GM13976 (cell line): Measurements from ENCODE around the gene TTC7B.

Experiments used
- DNase-seq: peaks from one replicate; pipeline ENCODE4 v3.0.0; 2012; ENCODE audit warnings: low spot score
- CTCF ChIP-seq: IDR thresholded peaks from 2 replicates; pipeline ENCODE4 v1.5.1; 2012; ENCODE audit warnings: borderline replicate concordance, mild to moderate bottlenecking; ENCODE audit not compliant: insufficient read depth; ENCODE audit errors: extremely low read depth, missing control alignments, control extremely low read depth
- in situ Hi-C: fragments of 300-500 bp; cut with MboI; formaldehyde crosslinking; loops from one replicate; pipeline ENCODE4 v1.12.0; 2022; ENCODE audit warnings: low sequenced_read_pairs, mixed read lengths, inconsistent platforms; ENCODE audit not compliant: unreplicated experiment

Gene TTC7B

GRCh38 chr14:90760591-90761316 lies 55.5 kb downstream of the TTC7B start:
- in situ Hi-C loops = no loop called here
- TF ChIP-seq CTCF = peak; percentile 20
- DNase-seq = no peak

GRCh38 chr14:90760078-90760444 lies 56.2 kb downstream of the TTC7B start:
- in situ Hi-C loops = no loop called here
- no peak for TF ChIP-seq CTCF

GRCh38 chr14:90759370-90760077 lies 56.7 kb downstream of the TTC7B start:
- in situ Hi-C loops = no loop called here
- DNase-seq = peak; percentile 60

More at GRCh38 chr14:90760078-90760444, 56.2 kb downstream of the TTC7B start:
- no peak for DNase-seq

GRCh38 chr14:90758959-90759358 lies 57.3 kb downstream of the TTC7B start:
- DNase-seq = no peak
- TF ChIP-seq CTCF = no peak
- in situ Hi-C loops = no loop called here

More at GRCh38 chr14:90759370-90760077, 56.7 kb downstream of the TTC7B start:
- no peak for TF ChIP-seq CTCF

- in situ Hi-C loops = no loop called here
- peak; percentile 96 for TF ChIP-seq CTCF
- DNase-seq = peak; percentile 99
Measured at GRCh38 chr14:90758028-90758889, 58.0 kb downstream of the TTC7B start.

- in situ Hi-C loops = no loop called here
- no peak for DNase-seq
- TF ChIP-seq CTCF = no peak
Measured at GRCh38 chr14:90757452-90757851, 58.8 kb downstream of the TTC7B start.
